HG02678 (cell line): ENCODE results near the gene MDC1.
"Not testable (repeated sequence)": the region's sequence is repeated elsewhere in the genome, so short reads cannot be mapped to it uniquely, and the experiment has no call there.

Source experiments
- ATAC-seq: cut with Tn5 transposase; IDR thresholded peaks from one replicate; pipeline ENCODE4 v1.9.1; 2021; ENCODE audit warnings: mild to moderate bottlenecking, moderate library complexity; ENCODE audit not compliant: unreplicated experiment

MDC1 gene

GRCh38 chr6:30724906-30725667, 8.0 kb upstream of the MDC1 start:
- no peak for ATAC-seq

- not testable (repeated sequence) for ATAC-seq
Observed at GRCh38 chr6:30723843-30724741, 7.0 kb upstream of the MDC1 start.

- not testable (repeated sequence) for ATAC-seq
Observed at GRCh38 chr6:30723159-30723842, 6.2 kb upstream of the MDC1 start.

GRCh38 chr6:30722280-30723112, 5.4 kb upstream of the MDC1 start:
- no peak for ATAC-seq

DNA sequence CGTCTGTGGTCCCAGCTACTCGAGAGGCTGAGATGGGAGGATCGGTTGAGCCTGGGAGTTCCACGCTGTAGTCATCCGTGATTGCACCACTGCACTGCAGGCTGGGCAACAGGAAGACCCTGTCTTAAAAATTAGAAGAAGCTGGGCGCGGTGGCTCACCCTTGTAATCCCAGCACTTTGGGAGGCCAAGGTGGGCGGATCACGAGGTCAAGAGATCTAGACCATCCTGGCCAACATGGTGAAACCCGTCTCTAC, 4.9 kb upstream of the MDC1 start:
- not testable (repeated sequence) for ATAC-seq

GRCh38 chr6:30721198-30722024, 4.3 kb upstream of the MDC1 start:
- ATAC-seq, result peak; percentile 27

- no peak for ATAC-seq
Observed at GRCh38 chr6:30720738-30721197, 3.7 kb upstream of the MDC1 start.

- peak; percentile 40 for ATAC-seq
Observed at GRCh38 chr6:30719791-30720737, 3.0 kb upstream of the MDC1 start, which contains the start of gene TUBB. TSS of gene TUBB (plus strand) at chr6:30720352. CDS start at chr6:30720507, 155 bp downstream.

DNA sequence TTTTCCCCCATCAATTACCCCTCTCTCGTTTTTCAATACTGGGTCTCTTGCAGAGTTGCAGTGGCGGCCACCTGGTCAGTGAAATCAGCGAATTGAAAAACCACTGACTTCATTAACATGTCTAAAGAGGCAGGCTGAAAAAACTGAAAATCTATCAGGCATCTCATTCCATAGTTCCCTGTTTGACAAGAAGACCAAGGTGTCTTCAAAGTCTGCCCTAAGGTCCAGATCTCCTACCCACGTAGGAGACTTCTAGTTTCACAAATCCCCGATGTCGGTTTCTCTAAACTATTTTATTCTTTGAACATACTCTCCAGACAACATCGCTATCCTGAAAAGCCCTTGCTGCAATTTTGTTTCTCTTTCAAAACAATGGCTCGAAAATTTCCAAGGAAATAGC, 2.3 kb upstream of the MDC1 start:
- ATAC-seq, result no peak

DNA sequence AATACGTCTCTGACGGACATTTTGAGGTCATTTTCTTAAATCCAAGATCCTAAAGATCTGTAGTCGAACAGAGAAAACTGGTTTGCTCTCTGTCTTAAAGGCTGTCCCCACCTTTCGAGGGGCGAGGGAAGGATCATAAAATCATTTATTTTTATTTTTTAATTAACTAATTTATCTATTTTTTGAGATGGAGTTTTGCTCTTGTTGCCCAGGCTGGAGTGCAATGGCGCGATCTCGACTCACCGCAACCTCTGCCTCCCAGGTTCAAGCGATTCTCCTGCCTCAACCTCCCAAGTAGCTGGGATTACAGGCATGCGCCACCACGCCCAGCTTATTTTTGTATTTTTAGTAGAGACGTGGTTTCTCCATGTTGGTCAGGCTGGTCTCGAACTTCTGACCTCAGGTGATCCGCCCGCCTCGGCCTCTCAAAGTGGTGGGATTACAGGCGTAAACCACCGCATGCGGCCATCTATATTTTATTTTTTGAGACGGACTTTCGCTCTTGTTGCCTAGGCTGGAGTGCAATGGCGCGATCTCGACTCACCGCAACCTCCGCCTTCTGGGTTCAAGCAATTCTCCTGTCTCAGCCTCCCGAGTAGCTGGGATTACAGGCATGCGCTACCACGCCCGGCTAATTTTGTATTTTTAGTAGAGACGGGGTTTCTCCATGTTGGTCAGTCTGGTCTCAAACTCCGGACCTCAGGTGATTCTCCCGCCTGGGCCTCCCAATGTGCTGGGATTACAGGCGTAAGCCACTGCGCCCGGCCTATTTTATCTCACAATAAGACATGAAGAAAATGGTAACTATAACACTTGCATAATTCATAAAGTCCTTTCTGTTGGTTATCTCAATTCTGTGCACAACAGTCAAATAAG, 1.0 kb upstream of the MDC1 start:
- ATAC-seq, result not testable (repeated sequence)

GRCh38 chr6:30716879-30717128, 277 bp downstream of the MDC1 start:
- no peak for ATAC-seq

DNA sequence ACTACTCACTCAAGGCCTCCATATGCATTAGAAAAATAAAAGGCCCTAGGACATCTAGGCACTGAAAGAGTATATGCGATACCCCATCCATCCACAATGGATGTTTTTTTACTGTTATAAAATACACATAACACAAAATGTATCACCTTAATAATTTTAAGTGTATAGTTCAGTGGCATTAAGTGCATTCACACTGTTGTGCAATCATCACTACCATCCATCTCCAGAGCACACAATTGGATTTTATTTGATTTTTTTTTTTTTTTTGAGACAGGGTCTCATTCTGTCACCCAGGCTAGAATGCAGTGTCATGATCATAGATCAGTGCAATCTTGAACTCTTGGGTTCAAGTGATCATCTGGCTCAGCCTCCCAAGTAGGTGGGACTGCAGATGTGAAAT, 2.8 kb downstream of the MDC1 start:
- ATAC-seq, result no peak

DNA sequence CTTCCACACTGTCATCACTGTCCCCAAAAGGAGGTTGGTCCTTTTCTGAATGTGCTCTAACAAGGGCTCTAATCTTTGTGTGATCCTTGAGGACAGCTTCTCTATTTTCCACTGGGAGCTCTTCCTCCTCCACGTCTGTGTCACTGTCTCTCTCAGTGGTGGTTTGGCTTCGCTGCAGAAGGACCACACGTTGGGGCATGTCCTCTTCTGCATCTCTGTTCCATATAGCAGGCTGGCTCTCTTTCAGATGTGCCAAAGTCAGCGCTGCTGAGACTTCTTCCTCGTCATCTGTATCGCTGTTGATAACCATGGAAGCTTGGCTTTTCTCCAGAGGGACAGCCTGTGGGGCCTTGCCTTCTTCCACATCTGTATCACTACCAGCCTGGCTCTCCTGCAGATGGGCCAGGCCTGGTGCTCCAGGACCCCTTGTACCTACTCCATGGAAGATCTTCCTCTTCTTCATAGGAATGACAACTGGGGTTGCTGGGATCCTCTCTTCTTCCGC, 4.6 kb downstream of the MDC1 start:
- ATAC-seq, result no peak

DNA sequence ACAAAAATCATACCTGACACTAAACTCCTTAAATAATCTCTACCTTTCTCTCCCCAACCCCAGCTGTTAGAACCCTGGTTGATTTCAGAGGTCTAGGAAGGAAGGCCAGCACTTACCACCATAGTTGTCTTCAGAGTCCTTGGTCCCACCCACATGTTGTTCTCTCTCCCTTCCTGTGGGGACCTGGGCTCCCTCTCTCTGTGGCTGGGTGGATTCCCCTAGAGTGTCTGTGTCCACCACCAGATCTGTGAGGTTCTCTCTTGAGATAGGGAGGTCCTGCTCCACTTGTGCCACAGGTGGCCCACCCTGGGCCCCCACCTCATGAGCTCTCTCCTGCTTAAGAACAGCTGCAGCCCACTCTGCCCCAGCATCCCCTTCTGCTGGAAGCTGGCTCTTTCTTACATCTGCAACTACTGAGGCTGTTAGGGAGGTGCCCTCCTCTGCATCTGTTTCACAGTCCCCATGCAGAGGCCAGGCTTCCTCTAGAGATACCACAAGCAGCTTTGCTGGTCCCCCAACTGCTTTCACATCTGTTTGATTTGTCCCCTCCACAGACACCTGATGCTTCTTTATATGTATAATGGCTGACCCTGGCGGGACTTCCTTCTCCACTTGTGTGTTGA, 5.2 kb downstream of the MDC1 start:
- ATAC-seq, result peak; percentile 65

- no peak for ATAC-seq
Observed at GRCh38 chr6:30709101-30709868, 7.8 kb downstream of the MDC1 start.

GRCh38 chr6:30707281-30707850, 9.7 kb downstream of the MDC1 start:
- no peak for ATAC-seq
